ENCODE data around the gene BABAM2. TPM values are rescaled to one million over a fixed set of nuclear protein-coding genes. Genes with fewer than 3 reads are reported as not detected.

BABAM2 gene
- total RNA-seq, 4 donors from 2014 or later = 57.2 to 72.2 (median 67.5) TPM

DNA sequence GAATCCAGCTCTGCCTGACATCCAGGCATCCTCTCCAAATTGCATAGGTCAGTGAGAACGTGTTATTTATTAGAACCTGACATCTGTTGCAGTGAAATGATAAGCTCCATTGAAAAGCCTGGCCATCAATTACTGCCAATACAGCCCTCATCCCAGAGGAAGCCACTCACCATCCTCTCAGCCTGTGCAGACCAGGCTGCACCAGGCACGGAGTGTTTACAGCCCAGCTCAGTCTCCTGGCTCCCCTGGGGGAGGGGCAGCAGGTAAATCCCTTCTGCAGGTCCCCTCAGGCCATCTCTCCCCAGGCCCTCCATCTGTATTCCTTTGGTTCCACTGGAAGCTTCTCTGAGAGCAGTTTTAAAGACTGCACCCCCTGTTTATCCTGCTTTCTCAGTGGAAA is 419.6 kb downstream of the BABAM2 start:
- TF ChIP-seq POLR2A (IDR thresholded peaks at IDR 0.05) = no peak
- TF ChIP-seq CTCF (IDR thresholded peaks at IDR 0.05 in 4 of 5, conservative IDR thresholded peaks at IDR 0.05 in 1 of 5) = no peak
- H3K4me3 ChIP-seq = no peak overlapping the region
- no peaks in the 10 kb centered on the region for H3K9me3 ChIP-seq
- DNase-seq = no peak
- ATAC-seq = no peak
- peak overlapping the region in 1 of 4 donors; percentile 52 for H3K27ac ChIP-seq
- H3K27me3 ChIP-seq = no peaks in the 10 kb centered on the region
- peaks cover 10 to 29% of the 10 kb centered on the region in 2 donors for H3K4me1 ChIP-seq
- in situ Hi-C loops (cut with MboI; ENCODE audit: low sequenced_read_pairs in 4 of 4) (no loop called here), intact Hi-C loops (cut with DNase I; ENCODE audit: low total_unique reads) (no loop called here)
- H3K36me3 ChIP-seq = peaks cover 0 to 9% of the 10 kb centered on the region in 2 donors

DNA sequence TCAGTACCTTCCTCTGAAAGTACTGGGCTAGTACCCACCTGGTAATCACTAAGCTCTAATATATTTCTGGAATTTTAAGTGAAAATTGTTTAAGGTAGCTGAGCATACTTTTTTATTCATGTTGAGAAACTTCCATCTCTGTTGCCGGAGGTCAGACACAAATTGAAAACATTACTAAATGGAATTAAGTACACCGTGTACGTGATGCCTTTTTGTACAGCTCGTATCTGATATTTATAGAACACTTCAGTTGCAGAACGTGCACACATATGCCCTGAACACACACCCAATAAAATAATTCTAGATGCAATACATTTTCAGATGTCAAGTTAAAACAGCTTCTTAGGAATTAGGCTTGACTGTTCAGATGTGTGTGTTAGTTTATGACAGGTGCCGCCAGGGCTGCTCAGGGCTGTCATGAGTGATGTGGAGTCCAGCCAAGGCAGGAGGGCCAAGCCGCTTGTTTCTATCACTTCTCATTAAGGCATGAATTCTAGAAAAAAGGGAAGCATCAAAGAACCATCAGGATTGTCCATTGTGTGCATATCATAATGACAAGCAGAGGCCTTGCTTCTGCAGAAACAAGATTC is 421.2 kb downstream of the BABAM2 start:
- Histone ChIP-seq H3K4me3 (no peak overlapping the region), H3K9me3 (no peaks in the 10 kb centered on the region), H3K36me3 (peaks cover 0 to 9% of the 10 kb centered on the region in 2 donors), H3K27ac (peak overlapping the region; percentile 47 to 84 (median 55)), H3K4me1 (peaks cover 10 to 29% of the 10 kb centered on the region in 2 donors), H3K27me3 (no peaks in the 10 kb centered on the region)
- ATAC-seq = peak; percentile 79 to 93
- in situ Hi-C loops (cut with MboI; ENCODE audit: low sequenced_read_pairs in 4 of 4) (no loop called here), intact Hi-C loops (cut with DNase I; ENCODE audit: low total_unique reads) (no loop called here)
- no peak for DNase-seq
- no peak for TF ChIP-seq CTCF (IDR thresholded peaks at IDR 0.05 in 4 of 5, conservative IDR thresholded peaks at IDR 0.05 in 1 of 5)
- no peak for TF ChIP-seq POLR2A (IDR thresholded peaks at IDR 0.05)

DNA sequence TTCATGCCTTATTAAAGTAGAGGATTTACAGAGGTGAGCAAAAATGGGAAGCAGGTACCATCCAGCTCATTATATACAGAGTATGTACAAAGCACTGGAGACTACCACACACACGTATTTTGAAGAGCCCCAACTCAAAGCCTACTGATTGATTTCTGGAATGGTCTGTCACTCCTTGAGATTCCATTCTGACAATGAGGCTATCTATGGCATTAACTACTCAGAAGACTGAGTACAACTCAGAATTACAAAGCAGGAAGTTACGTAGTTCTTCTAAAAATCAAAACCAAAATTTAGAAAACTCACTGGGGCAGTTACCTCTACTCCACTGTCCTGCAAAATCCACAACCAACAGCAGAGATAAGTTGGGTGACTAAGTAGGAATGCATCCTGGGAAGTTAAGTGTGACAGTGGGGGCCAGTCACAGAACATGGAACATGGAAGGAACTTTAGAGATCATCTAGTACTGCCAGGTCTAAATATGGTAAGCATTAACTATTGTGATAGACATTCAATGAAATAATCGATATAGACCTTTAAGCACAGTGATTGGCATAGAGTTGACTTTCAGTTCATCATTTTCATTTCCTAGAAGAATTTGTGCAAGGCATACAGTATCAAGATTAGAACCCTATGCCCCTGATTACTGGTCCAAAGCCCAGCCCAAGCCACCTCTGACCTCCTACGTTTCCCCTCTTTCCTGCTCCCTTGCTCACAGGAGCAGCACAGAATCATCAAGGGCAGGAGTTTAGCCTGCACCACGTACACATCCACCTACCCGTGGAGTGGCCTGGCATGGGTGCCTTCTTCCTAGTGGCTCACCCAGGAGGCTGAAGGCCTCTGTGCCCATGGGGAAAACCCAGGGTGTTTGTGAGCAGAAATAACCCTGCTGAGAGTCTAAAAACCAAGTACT is 422.0 kb downstream of the BABAM2 start:
- peaks cover 0 to 9% of the 10 kb centered on the region in 2 donors for H3K36me3 ChIP-seq
- ATAC-seq = no peak
- H3K4me1 ChIP-seq = peaks cover 10 to 29% of the 10 kb centered on the region in 2 donors
- no peak for DNase-seq
- no peak overlapping the region for H3K4me3 ChIP-seq
- peak overlapping the region; percentile 47 to 84 (median 55) for H3K27ac ChIP-seq
- intact Hi-C loops (cut with DNase I; ENCODE audit: low total_unique reads) (no loop called here), in situ Hi-C loops (cut with MboI; ENCODE audit: low sequenced_read_pairs in 4 of 4) (no loop called here)
- H3K27me3 ChIP-seq = no peaks in the 10 kb centered on the region
- TF ChIP-seq CTCF (IDR thresholded peaks at IDR 0.05 in 4 of 5, conservative IDR thresholded peaks at IDR 0.05 in 1 of 5) = no peak
- no peak for TF ChIP-seq POLR2A (IDR thresholded peaks at IDR 0.05)
- H3K9me3 ChIP-seq = no peaks in the 10 kb centered on the region

DNA sequence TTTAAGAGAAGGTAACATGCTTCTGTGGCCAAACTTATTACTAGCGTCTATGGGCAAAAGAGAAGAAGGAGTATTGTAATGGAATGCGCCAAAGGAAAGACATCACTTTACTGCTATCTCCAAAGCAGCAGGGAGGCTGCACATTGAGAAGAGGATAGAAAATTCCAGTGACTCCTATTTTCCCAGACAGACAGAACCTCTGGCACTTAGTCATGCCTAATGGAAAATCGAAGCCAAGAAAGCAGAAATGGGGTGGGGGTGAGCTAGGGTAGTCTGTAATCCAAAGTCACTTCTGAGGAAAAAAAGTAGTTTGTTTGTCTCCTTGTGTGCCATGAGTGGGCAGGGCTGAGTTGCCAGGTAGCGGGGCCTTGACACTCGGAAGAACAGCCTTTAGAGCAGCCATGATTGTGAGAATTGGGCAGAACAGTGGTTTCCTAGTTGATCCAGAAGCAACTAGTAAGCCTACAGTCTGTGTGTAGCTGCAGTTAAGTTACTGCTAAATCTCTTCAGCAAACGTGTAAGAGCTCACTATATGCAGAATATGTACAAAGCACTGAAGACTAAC is 422.8 kb downstream of the BABAM2 start:
- intact Hi-C loops (cut with DNase I; ENCODE audit: low total_unique reads) = no loop called here
- no peak for DNase-seq
- no peaks in the 10 kb centered on the region for H3K27me3 ChIP-seq
- H3K27ac ChIP-seq = peak overlapping the region in 1 of 4 donors; percentile 84
- peaks cover 0 to 8% of the 10 kb centered on the region in 2 donors for H3K36me3 ChIP-seq
- in situ Hi-C loops (cut with MboI; ENCODE audit: low sequenced_read_pairs in 4 of 4) = no loop called here
- no peak overlapping the region for H3K4me3 ChIP-seq
- no peak for TF ChIP-seq CTCF (IDR thresholded peaks at IDR 0.05 in 4 of 5, conservative IDR thresholded peaks at IDR 0.05 in 1 of 5)
- no peak for TF ChIP-seq POLR2A (IDR thresholded peaks at IDR 0.05)
- ATAC-seq = no peak
- H3K4me1 ChIP-seq = peaks cover 11 to 30% of the 10 kb centered on the region in 2 donors
- no peaks in the 10 kb centered on the region for H3K9me3 ChIP-seq

All from gastrocnemius medialis (tissue), 4 donors.